22Rv1 (cell line): Measurements from ENCODE around the gene MLH3.

Experiments
- CTCF ChIP-seq: fragments of 450-650 bp; IDR thresholded peaks from 2 replicates; pipeline ENCODE4 v1.5.1; 2017; ENCODE audit warnings: mild to moderate bottlenecking
- ZFX ChIP-seq: fragments of 450-650 bp; IDR thresholded peaks from 2 replicates; pipeline ENCODE4 v1.6.1; 2017; ENCODE audit warnings: antibody characterized with exemption, borderline replicate concordance

GRCh38 chr14:74979442-74980397, 71.5 kb downstream of the MLH3 start:
- TF ChIP-seq CTCF (no peak), ZFX (no peak)
